B cell (primary cell): ENCODE measurements around the gene PTN. TPM values are rescaled to one million over a fixed set of nuclear protein-coding genes. Genes with fewer than 3 reads are reported as not detected.

Experiments used
- ATAC-seq: fragments of 200-7000 bp; cut with Tn5 transposase; one replicate; pipeline ENCODE4 v1.10.0; 2021; ENCODE audit warnings: low read depth, mild to moderate bottlenecking, moderate number of reproducible peaks, moderate library complexity
- CTCF ChIA-PET: fragments of 350-600 bp; sonication (Branson Sonifier 250); formaldehyde crosslinking; loops from one replicate; lab custom pipeline; 2021; ENCODE audit warnings: antibody characterized with exemption, inconsistent platforms; lab: Charles Lee
- POLR2A ChIA-PET: fragments of 350-600 bp; sonication (Branson Sonifier 250); formaldehyde crosslinking; loops from one replicate; lab custom pipeline; 2021; ENCODE audit warnings: antibody characterized with exemption; lab: Charles Lee
- DNase-seq: peaks from one replicate; pipeline ENCODE4 v3.0.0; 2013
- H2AFZ ChIP-seq: 2 replicates; pipeline ENCODE4 v1.6.1; 2012; ENCODE audit warnings: mild to moderate bottlenecking, low read depth, low read length; ENCODE audit not compliant: insufficient read depth, poor library complexity, severe bottlenecking
- H3K27ac ChIP-seq, 2 donors: 1 replicate in 1 of 2; 2 replicates in 1 of 2; pipeline ENCODE4 v1.5.1; 2012 to 2013; ENCODE audit warnings: low read length in 2 of 2, mild to moderate bottlenecking in 2 of 2, moderate library complexity in 1 of 2
- H3K27me3 ChIP-seq, 4 experiments: fragments of 200-600 bp in 1 of 4; sonication (generic) in 1 of 4; replicated peaks in 1 of 4; 1 replicate in 2 of 4; 2 replicates in 2 of 4; pipeline versions ENCODE4 v1.6.1 to v1.7.0; 2013 to 2016; ENCODE audit warnings: low read length in 3 of 4, mild to moderate bottlenecking in 2 of 4, mixed read lengths in 1 of 4, moderate library complexity in 1 of 4; ENCODE audit not compliant: insufficient read depth in 4 of 4, control insufficient read depth in 3 of 4; ENCODE audit errors: control extremely low read depth in 1 of 4
- H3K36me3 ChIP-seq, 2 experiments: replicated peaks in 1 of 2; 1 replicate in 1 of 2; 2 replicates in 1 of 2; pipeline versions ENCODE4 v1.6.1 to v1.7.1; 2013; ENCODE audit warnings: low read length in 1 of 2; ENCODE audit not compliant: insufficient read depth in 2 of 2, control insufficient read depth in 1 of 2; ENCODE audit errors: control extremely low read depth in 1 of 2, extremely low read depth in 1 of 2
- H3K4me1 ChIP-seq, 2 donors: fragments of 200-600 bp in 1 of 2; sonication (generic) in 1 of 2; 1 replicate in 1 of 2; 2 replicates in 1 of 2; pipeline versions ENCODE4 v1.5.1 to v1.6.1; 2013 to 2017; ENCODE audit warnings: low read length in 2 of 2; ENCODE audit not compliant: control insufficient read depth in 2 of 2, insufficient read depth in 2 of 2
- H3K4me2 ChIP-seq: replicated peaks from 2 replicates; pipeline ENCODE3; 2012; ENCODE audit warnings: mild to moderate bottlenecking, low read depth, low read length; ENCODE audit not compliant: poor library complexity, severe bottlenecking
- H3K4me3 ChIP-seq, 5 experiments: fragments of 200-600 bp in 1 of 5; sonication (generic) in 1 of 5; 1 replicate in 3 of 5; 2 replicates in 2 of 5; pipeline versions ENCODE4 v1.5.1 to v1.7.0; 2011 to 2016; ENCODE audit warnings: low read length in 4 of 5, mild to moderate bottlenecking in 4 of 5, low read depth in 2 of 5, control low read depth in 1 of 5, moderate library complexity in 1 of 5; ENCODE audit not compliant: insufficient read depth in 1 of 5; ENCODE audit errors: control extremely low read depth in 1 of 5, extremely low read depth in 1 of 5
- H3K79me2 ChIP-seq: fragments of 200-600 bp; sonication (generic); one replicate; pipeline ENCODE4 v1.6.0; 2016; ENCODE audit warnings: low read length; ENCODE audit not compliant: control insufficient read depth, insufficient read depth
- H3K9ac ChIP-seq: fragments of 200-600 bp; sonication (generic); 2 replicates; pipeline ENCODE4 v1.6.1; 2017; ENCODE audit warnings: mild to moderate bottlenecking, low read length, moderate library complexity
- H3K9me3 ChIP-seq, 3 donors: one replicate each; pipeline versions ENCODE4 v1.6.1 to v1.7.1; 2013; ENCODE audit warnings: low read length in 2 of 3; ENCODE audit not compliant: control insufficient read depth in 2 of 3, insufficient read depth in 1 of 3; ENCODE audit errors: control extremely low read depth in 1 of 3
- H4K20me1 ChIP-seq: 2 replicates; pipeline ENCODE4 v1.6.0; 2012; ENCODE audit warnings: mild to moderate bottlenecking, low read length; ENCODE audit not compliant: insufficient read depth, control insufficient read depth, poor library complexity, severe bottlenecking
- H3K27ac Mint-ChIP-seq: one replicate; pipeline ENCODE4 v1.8.0; 2021; ENCODE audit warnings: mixed read lengths
- H3K27me3 Mint-ChIP-seq: one replicate; pipeline ENCODE4 v1.8.0; 2021; ENCODE audit warnings: mixed read lengths
- H3K4me1 Mint-ChIP-seq: one replicate; pipeline ENCODE4 v1.8.0; 2021; ENCODE audit warnings: mixed read lengths
- H3K4me3 Mint-ChIP-seq: one replicate; pipeline ENCODE4 v1.8.0; 2021; ENCODE audit warnings: mixed read lengths
- H3K9me3 Mint-ChIP-seq: one replicate; pipeline ENCODE4 v1.8.0; 2022; ENCODE audit warnings: mixed read lengths; ENCODE audit not compliant: insufficient read depth
- EZH2 ChIP-seq: IDR thresholded peaks from 2 replicates; pipeline ENCODE4 v1.6.1; 2012; ENCODE audit warnings: borderline replicate concordance, low read depth, mild to moderate bottlenecking, moderate library complexity, low read length; ENCODE audit not compliant: insufficient read depth, poor library complexity, severe bottlenecking
- WGBS: methylation state at CpG from one replicate; pipeline ENCODE4 v1.1.5; 2013; ENCODE audit warnings: missing lambda C conversion rate; ENCODE audit not compliant: insufficient coverage; 5-methylcytosine and 5-hydroxymethylcytosine counted together
- intact Hi-C: fragments of 100-400 bp; cut with micrococcal nuclease; formaldehyde crosslinking; loops from one replicate; pipeline ENCODE4 v1.10.0; 2022
- polyA plus RNA-seq: library from polyadenylated mRNA; depleted of rRNA; stranded (reverse); fragments of >200 nt; gene quantifications from 2 replicates; pipeline ENCODE4 v1.2.3, GENCODE V29; 2012
- total RNA-seq, 2 donors: library from RNA; stranded (reverse); fragments of 120-200 nt in 1 of 2; gene quantifications; 1 replicate in 1 of 2; 2 replicates in 1 of 2; pipeline versions ENCODE4 v1.2.3 to v1.2.4, GENCODE V29; 2013 to 2022
- TF ChIP-seq, protein P1 (sequence below): fragments of 200-600 bp; IDR thresholded peaks from one replicate; pipeline ENCODE4 v1.8.0; 2022; ENCODE audit warnings: antibody characterized with exemption, mild to moderate bottlenecking

PTN gene
- total and polyA plus RNA-seq, 2 donors (not counting 1 experiment from before 2014, with no cell fraction given) = not detected

DNA sequence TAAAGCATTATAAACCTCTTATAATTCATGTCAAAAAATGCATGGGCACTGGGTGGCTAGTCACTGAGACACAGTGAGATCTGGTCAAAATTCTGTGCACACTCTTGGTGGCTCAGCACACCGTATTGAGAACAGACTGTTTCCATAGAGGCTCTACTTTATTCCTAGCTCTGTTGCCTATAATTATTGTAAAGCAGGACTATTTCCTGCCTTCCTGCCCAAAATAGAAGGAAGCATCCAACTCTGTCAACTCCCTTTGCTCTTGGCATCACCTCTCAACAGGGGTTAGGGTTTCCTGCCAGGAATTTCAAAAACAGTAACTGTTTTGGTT lies 45.1 kb downstream of the PTN start:
- Histone ChIP-seq H3K27me3 (no peaks in the 10 kb centered on the region), H3K4me2 (no peak overlapping the region), H3K27ac (no peak overlapping the region), H3K9me3 (no peaks in the 10 kb centered on the region), H3K36me3 (no peaks in the 10 kb centered on the region), H3K79me2 (no peaks in the 10 kb centered on the region), H4K20me1 (no peaks in the 10 kb centered on the region), H2AFZ (no peak overlapping the region), H3K9ac (no peak overlapping the region), H3K4me3 (no peak overlapping the region), H3K4me1 (no peaks in the 10 kb centered on the region)
- no peak for ATAC-seq
- POLR2A ChIA-PET = no interaction called here
- H3K4me1 Mint-ChIP-seq = no peaks in the 10 kb centered on the region
- H3K4me3 Mint-ChIP-seq = no peak overlapping the region
- TF ChIP-seq, protein P1, sequence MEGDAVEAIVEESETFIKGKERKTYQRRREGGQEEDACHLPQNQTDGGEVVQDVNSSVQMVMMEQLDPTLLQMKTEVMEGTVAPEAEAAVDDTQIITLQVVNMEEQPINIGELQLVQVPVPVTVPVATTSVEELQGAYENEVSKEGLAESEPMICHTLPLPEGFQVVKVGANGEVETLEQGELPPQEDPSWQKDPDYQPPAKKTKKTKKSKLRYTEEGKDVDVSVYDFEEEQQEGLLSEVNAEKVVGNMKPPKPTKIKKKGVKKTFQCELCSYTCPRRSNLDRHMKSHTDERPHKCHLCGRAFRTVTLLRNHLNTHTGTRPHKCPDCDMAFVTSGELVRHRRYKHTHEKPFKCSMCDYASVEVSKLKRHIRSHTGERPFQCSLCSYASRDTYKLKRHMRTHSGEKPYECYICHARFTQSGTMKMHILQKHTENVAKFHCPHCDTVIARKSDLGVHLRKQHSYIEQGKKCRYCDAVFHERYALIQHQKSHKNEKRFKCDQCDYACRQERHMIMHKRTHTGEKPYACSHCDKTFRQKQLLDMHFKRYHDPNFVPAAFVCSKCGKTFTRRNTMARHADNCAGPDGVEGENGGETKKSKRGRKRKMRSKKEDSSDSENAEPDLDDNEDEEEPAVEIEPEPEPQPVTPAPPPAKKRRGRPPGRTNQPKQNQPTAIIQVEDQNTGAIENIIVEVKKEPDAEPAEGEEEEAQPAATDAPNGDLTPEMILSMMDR = no peak
- TF ChIP-seq EZH2 = no peak
- intact Hi-C loops = no loop called here
- CTCF ChIA-PET = no interaction called here
- DNase-seq = no peak
- no peaks in the 10 kb centered on the region for H3K27me3 Mint-ChIP-seq
- WGBS = 100% methylated on average over 1 of the region's 1 CpG
- no peak overlapping the region for H3K27ac Mint-ChIP-seq
- H3K9me3 Mint-ChIP-seq = peaks cover 9% of the 10 kb centered on the region

DNA sequence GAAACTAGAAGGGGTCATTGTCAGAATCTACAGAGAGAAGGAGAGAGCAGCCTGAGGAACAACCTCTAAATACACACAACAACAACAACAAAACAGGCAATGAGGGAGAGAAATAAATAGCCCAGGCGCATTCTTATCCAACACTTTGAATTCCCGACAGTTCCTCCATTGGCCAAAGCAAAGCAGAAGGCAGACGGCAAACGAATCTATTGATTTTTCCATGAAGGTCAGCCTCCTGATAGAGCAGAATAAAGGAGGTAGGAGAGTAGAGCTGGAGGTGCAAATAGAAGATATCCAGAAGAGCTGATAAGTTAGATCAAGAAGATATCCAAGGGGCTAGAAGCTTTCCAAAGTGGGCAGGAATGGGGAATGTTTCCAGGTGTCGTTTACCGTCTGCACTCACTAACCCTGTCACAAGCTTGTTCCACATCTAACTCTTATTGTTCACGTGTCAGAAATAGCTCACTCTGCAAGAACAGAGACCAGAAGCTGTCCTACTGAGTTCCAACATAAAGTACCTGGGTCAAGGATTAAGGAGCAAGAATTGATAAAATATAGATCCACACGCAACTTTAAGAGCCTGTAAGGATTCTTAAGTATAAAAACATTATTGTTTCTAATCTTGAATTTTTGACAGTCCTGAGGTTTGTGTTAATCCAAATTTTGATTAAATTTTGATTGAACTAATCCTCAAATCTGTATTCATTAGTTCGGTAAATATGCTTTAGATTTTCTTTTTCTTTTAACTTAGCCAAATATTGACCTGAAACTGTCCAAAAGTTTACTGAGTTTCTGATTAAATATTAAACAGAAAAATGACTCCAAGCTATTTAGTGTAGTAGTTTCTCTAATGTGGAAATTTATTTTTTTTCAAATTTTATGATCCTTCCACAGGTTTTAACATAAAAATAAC lies 45.7 kb downstream of the PTN start:
- no peaks in the 10 kb centered on the region for H4K20me1 ChIP-seq
- ChIA-PET CTCF (no interaction called here), POLR2A (no interaction called here)
- ATAC-seq (no peak), DNase-seq (no peak)
- no peak for TF ChIP-seq EZH2
- TF ChIP-seq, protein P1 = no peak
- H3K9me3 Mint-ChIP-seq = peaks cover 9% of the 10 kb centered on the region
- H3K36me3 ChIP-seq = no peaks in the 10 kb centered on the region
- no peak overlapping the region for H3K4me3 Mint-ChIP-seq
- no peaks in the 10 kb centered on the region for H3K27me3 ChIP-seq
- no peak overlapping the region for H3K27ac Mint-ChIP-seq
- no peaks in the 10 kb centered on the region for H3K27me3 Mint-ChIP-seq
- H3K9ac ChIP-seq = no peak overlapping the region
- no peaks in the 10 kb centered on the region for H3K4me1 Mint-ChIP-seq
- H3K79me2 ChIP-seq = no peaks in the 10 kb centered on the region
- WGBS = 94% methylated on average over 3 of the region's 9 CpGs
- no peak overlapping the region for H3K27ac ChIP-seq
- H3K4me2 ChIP-seq = no peak overlapping the region
- H3K4me3 ChIP-seq = no peak overlapping the region
- H3K4me1 ChIP-seq = no peaks in the 10 kb centered on the region
- intact Hi-C loops = no loop called here
- H2AFZ ChIP-seq = no peak overlapping the region
- H3K9me3 ChIP-seq = no peaks in the 10 kb centered on the region
